ENCODE results near the gene SH2D7.

DNA sequence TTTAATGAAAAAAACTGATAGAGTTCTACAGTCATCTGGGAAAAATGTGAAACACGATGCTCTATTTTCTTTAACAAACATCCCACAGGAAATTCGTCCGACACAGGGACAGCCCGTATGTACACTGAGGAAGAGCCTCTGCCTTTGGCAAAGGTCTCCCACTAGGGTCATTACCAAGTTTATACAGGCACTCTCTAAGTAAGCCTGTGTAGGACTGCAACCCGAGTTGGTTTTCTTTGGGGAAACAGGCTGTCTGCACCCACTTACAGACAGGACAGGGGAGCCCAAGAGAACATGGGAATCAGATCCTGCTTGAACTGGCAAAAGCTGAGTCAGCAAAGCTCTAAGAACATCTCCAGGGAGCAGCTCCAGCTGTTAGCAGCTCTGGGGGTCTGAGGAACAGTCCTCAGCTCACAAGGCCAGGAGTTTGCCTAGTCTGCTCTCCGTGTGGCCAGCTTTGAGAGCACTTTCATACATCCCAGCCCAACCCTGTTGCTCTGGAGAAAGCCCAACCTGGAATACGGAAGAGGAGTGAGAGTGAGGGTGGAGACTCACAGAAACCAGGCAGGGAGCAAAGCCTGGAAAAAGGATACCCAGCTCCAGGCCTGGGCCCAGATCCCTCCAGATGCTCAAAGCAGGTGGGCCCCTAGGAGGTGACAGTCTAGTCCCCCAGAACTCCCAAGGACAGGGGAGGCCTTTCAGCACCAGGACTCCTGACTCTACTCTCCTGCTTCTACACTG is 16.7 kb upstream of the SH2D7 start:
- no peak for TF ChIP-seq CTCF (conservative IDR thresholded peaks at IDR 0.05; ENCODE audit: low read depth in 2 of 2)
- TF ChIP-seq CREB1 (CRISPR knock-in tag; IDR thresholded peaks at IDR 0.05; ENCODE audit: low read depth) = no peak
- no peak for TF ChIP-seq EZH2 (IDR thresholded peaks at IDR 0.05; ENCODE audit: low read depth, unreplicated experiment)
- TF ChIP-seq JUNB (IDR thresholded peaks at IDR 0.05; ENCODE audit: unreplicated experiment) = no peak
- TF ChIP-seq POLR2AphosphoS5 (IDR thresholded peaks at IDR 0.05; ENCODE audit: low read depth) = no peak
- TF ChIP-seq, protein P1, sequence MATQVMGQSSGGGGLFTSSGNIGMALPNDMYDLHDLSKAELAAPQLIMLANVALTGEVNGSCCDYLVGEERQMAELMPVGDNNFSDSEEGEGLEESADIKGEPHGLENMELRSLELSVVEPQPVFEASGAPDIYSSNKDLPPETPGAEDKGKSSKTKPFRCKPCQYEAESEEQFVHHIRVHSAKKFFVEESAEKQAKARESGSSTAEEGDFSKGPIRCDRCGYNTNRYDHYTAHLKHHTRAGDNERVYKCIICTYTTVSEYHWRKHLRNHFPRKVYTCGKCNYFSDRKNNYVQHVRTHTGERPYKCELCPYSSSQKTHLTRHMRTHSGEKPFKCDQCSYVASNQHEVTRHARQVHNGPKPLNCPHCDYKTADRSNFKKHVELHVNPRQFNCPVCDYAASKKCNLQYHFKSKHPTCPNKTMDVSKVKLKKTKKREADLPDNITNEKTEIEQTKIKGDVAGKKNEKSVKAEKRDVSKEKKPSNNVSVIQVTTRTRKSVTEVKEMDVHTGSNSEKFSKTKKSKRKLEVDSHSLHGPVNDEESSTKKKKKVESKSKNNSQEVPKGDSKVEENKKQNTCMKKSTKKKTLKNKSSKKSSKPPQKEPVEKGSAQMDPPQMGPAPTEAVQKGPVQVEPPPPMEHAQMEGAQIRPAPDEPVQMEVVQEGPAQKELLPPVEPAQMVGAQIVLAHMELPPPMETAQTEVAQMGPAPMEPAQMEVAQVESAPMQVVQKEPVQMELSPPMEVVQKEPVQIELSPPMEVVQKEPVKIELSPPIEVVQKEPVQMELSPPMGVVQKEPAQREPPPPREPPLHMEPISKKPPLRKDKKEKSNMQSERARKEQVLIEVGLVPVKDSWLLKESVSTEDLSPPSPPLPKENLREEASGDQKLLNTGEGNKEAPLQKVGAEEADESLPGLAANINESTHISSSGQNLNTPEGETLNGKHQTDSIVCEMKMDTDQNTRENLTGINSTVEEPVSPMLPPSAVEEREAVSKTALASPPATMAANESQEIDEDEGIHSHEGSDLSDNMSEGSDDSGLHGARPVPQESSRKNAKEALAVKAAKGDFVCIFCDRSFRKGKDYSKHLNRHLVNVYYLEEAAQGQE (IDR thresholded peaks at IDR 0.05; ENCODE audit: unreplicated experiment) = no peak
- no peak for TF ChIP-seq EZH2phosphoT487 (IDR thresholded peaks at IDR 0.05; ENCODE audit: unreplicated experiment)
- TF ChIP-seq ZNF114 (CRISPR knock-in tag; IDR thresholded peaks at IDR 0.05) = no peak
